Activated B cell treated with CpG ODN at 0.5 μM for 24 hours (primary cell): ENCODE results near the gene FANCC. TPM values are rescaled to one million over a fixed set of nuclear protein-coding genes. Genes with fewer than 3 reads are reported as not detected.

Experiments used
- ATAC-seq: fragments of 200-7000 bp; cut with Tn5 transposase; one replicate; pipeline ENCODE4 v1.10.0; 2021; ENCODE audit warnings: low read depth, mild to moderate bottlenecking, moderate library complexity
- CTCF ChIA-PET: fragments of 350-600 bp; sonication (Branson Sonifier 250); formaldehyde crosslinking; loops from one replicate; lab custom pipeline; 2021; ENCODE audit warnings: antibody characterized with exemption; lab: Charles Lee
- POLR2A ChIA-PET: fragments of 350-600 bp; sonication (Branson Sonifier 250); formaldehyde crosslinking; loops from one replicate; lab custom pipeline; 2021; ENCODE audit warnings: antibody characterized with exemption; lab: Charles Lee
- DNase-seq: peaks from one replicate; pipeline ENCODE4 v3.0.0; 2022
- H3K27ac Mint-ChIP-seq: one replicate; pipeline ENCODE4 v1.8.0; 2020; ENCODE audit warnings: mixed read lengths
- H3K27me3 Mint-ChIP-seq: one replicate; pipeline ENCODE4 v1.8.0; 2021; ENCODE audit warnings: mixed read lengths
- H3K36me3 Mint-ChIP-seq: one replicate; pipeline ENCODE4 v1.8.0; 2021; ENCODE audit warnings: low read depth, mixed read lengths
- H3K4me1 Mint-ChIP-seq: one replicate; pipeline ENCODE4 v1.8.0; 2021; ENCODE audit warnings: mixed read lengths
- H3K4me3 Mint-ChIP-seq: one replicate; pipeline ENCODE4 v1.8.0; 2020; ENCODE audit warnings: mild to moderate bottlenecking, mixed read lengths
- H3K9me3 Mint-ChIP-seq: one replicate; pipeline ENCODE4 v1.8.0; 2020; ENCODE audit warnings: mixed read lengths
- CTCF ChIP-seq: fragments of 200-600 bp; IDR thresholded peaks from one replicate; pipeline ENCODE4 v1.8.0; 2022; ENCODE audit warnings: antibody characterized with exemption, mild to moderate bottlenecking
- intact Hi-C: fragments of 100-400 bp; cut with micrococcal nuclease; formaldehyde crosslinking; loops from one replicate; pipeline ENCODE4 v1.15.1; 2024
- total RNA-seq: library from RNA; stranded (reverse); gene quantifications from 2 replicates; pipeline ENCODE4 v1.2.3, GENCODE V29; 2022

FANCC gene
- total RNA-seq, 1 donor from 2014 or later: 11.4 TPM

- intact Hi-C loops: no loop called here
Observed at GRCh38 chr9:95111716-95112115, 205.8 kb downstream of the FANCC start.

GRCh38 chr9:95110921-95111525 is 206.5 kb downstream of the FANCC start:
- CTCF ChIA-PET: no interaction called here
- ATAC-seq: no peak

More at GRCh38 chr9:95111716-95112115, 205.8 kb downstream of the FANCC start:
- no peak for ATAC-seq
- H3K9me3 Mint-ChIP-seq: no peaks in the 10 kb centered on the region
- no peak overlapping the region for H3K27ac Mint-ChIP-seq
- ChIA-PET CTCF (no interaction called here), POLR2A (no interaction called here)
- no peak for TF ChIP-seq CTCF
- no peaks in the 10 kb centered on the region for H3K4me1 Mint-ChIP-seq
- no peak for DNase-seq
- peaks cover 15% of the 10 kb centered on the region for H3K36me3 Mint-ChIP-seq
- no peak overlapping the region for H3K4me3 Mint-ChIP-seq
- no peaks in the 10 kb centered on the region for H3K27me3 Mint-ChIP-seq

GRCh38 chr9:95109456-95109855 is 208.1 kb downstream of the FANCC start:
- POLR2A ChIA-PET: no interaction called here
- no peaks in the 10 kb centered on the region for H3K27me3 Mint-ChIP-seq
- H3K4me1 Mint-ChIP-seq: no peaks in the 10 kb centered on the region
- intact Hi-C loops: no loop called here
- no peaks in the 10 kb centered on the region for H3K9me3 Mint-ChIP-seq
- DNase-seq (no peak), ATAC-seq (no peak)
- H3K27ac Mint-ChIP-seq: no peak overlapping the region
- H3K4me3 Mint-ChIP-seq: no peak overlapping the region
- peaks cover 20% of the 10 kb centered on the region for H3K36me3 Mint-ChIP-seq
- no peak for TF ChIP-seq CTCF
- CTCF ChIA-PET: no interaction called here

More at GRCh38 chr9:95110921-95111525, 206.5 kb downstream of the FANCC start:
- Mint-ChIP-seq H3K4me1 (no peaks in the 10 kb centered on the region), H3K27ac (no peak overlapping the region), H3K9me3 (no peaks in the 10 kb centered on the region), H3K27me3 (no peaks in the 10 kb centered on the region), H3K4me3 (no peak overlapping the region), H3K36me3 (peaks cover 15% of the 10 kb centered on the region)
- POLR2A ChIA-PET: no interaction called here
- TF ChIP-seq CTCF: no peak
- intact Hi-C loops: no loop called here
- no peak for DNase-seq

- H3K4me3 Mint-ChIP-seq: no peak overlapping the region
- POLR2A ChIA-PET: no interaction called here
- no peaks in the 10 kb centered on the region for H3K4me1 Mint-ChIP-seq
- H3K27me3 Mint-ChIP-seq: no peaks in the 10 kb centered on the region
- no peak for TF ChIP-seq CTCF
- H3K36me3 Mint-ChIP-seq: peaks cover 20% of the 10 kb centered on the region
- H3K9me3 Mint-ChIP-seq: no peaks in the 10 kb centered on the region
- DNase-seq (no peak), ATAC-seq (no peak)
- H3K27ac Mint-ChIP-seq: no peak overlapping the region
- CTCF ChIA-PET: no interaction called here
- intact Hi-C loops: no loop called here
Observed at GRCh38 chr9:95108777-95109176, 208.7 kb downstream of the FANCC start.

GRCh38 chr9:95107976-95108375 is 209.5 kb downstream of the FANCC start:
- Mint-ChIP-seq H3K4me3 (no peak overlapping the region), H3K27ac (no peak overlapping the region), H3K9me3 (no peaks in the 10 kb centered on the region), H3K27me3 (no peaks in the 10 kb centered on the region), H3K4me1 (no peaks in the 10 kb centered on the region), H3K36me3 (peaks cover 23% of the 10 kb centered on the region)
- ATAC-seq (no peak), DNase-seq (no peak)
- CTCF ChIA-PET: interaction anchor here (1.0 kb wide), 1 partner anchor 19 kb away, joined by 4 read pairs; no protein-coding TSS in a partner anchor
- intact Hi-C loops: no loop called here
- POLR2A ChIA-PET: no interaction called here
- TF ChIP-seq CTCF: no peak
